HG03025 (cell line): ENCODE measurements around the gene APOL1.
"Not testable (repeated sequence)": the region's sequence is repeated elsewhere in the genome, so short reads cannot be mapped to it uniquely, and the experiment has no call there.

Experiments used
- ATAC-seq: cut with Tn5 transposase; IDR thresholded peaks from one replicate; pipeline ENCODE4 v1.9.1; 2021; ENCODE audit warnings: mild to moderate bottlenecking, moderate library complexity; ENCODE audit not compliant: unreplicated experiment, low FRiP score

The APOL1 gene

DNA sequence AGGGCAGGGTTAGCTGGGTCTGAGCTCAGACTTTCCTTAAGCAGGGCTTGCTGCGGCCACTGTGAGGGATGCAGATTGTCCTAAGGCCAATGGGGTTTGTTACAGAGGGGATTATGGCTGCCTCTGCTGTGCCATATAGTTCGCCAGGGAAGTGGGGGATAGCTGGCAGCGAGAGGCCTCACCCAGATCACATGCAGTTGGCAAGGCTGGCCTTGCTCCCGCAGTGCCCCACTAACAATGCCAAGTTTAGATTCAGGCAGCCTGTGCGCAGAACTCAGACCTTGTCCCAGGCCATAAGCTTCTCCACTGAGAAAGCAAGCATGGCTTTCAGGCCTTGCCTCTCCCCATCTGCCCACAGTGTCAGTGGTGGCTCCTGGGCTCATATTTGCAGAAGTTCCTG is 8.9 kb upstream of the APOL1 start:
- ATAC-seq = no peak

DNA sequence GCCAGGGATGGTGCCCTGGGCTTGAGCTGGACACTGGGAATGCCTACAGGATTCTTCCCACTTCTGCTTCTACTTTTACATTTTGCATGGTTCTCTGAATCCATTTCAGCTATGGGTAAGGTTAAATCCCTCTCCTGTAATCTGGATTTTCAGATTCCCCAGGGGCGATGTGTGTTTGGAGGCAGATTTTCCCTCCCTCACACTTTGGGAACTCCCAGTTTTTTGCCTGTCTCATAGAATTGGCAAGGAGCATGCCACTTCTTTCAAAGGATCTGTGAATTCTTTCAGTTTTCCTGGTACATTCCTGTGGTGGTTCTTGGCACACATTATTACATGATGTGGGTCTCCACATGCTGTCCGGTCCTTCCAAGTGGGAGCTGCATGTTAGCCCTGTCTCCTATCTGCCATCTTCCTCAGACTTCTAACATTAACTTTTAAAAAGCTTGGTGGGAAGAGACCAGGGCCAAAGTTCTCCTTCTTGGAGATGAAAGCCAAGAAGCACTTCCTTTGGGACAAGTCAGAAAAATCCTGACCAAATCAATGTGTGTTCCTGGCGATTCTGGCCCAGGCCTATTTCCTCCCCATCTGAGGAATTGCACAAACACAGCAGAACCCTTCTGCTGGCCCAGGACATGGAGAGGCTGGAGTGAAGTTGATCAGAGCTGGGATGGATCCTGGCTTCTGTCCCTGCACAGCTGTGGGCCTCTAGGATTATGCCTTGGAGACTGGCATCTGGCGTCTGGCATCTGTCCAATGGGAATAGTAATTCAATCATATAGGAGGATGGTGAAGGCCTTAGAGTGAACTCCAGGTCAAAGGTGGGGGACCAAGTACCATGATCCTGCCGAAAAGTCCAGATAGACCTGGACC is 8.2 kb upstream of the APOL1 start:
- no peak for ATAC-seq

DNA sequence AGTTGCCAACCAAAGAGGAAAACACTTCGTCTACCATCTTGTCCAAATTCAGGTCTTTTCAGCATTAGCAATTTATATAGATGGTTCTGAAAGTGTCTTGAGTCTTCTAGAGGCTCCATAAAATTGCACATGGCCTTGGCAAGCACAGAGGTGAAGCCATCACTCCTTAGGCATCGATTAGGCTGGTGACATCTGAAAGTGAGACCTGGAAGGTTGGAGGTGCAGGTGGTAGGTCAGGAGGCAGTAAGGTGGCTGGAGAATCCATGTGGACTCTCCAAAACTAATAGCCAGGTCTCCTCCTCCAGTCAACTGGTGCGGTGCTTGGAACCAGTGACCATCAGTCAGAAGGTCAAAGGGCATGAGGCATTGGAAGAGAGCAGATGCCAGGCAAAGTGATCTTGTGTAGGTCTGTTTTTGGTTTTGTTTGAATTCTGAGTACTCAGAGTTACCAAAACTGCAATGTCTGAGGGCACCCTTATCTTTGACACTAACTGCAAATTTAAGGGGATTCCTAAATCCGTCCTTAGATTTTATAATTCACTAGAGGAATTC is 7.1 kb upstream of the APOL1 start:
- ATAC-seq = no peak

DNA sequence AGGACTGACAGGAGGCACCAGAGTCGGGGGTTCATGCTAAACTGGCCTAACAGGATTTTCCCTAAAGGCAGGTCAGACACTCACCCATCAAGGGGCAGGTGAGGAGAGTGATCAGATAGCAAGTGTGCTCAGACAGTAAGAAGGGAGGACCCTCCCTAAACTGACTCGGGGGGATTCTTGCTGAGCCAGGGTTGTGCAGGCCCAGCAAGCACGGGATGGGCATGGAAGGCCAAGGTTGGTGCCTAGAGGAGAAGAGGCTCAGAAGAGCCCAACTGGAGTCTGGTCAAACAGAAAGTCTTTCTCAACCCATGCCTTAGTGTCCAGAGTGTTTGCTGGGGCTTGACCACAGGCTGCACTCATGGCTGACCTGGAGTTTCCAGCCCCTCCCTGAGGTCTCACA is 6.2 kb upstream of the APOL1 start:
- ATAC-seq = no peak

DNA sequence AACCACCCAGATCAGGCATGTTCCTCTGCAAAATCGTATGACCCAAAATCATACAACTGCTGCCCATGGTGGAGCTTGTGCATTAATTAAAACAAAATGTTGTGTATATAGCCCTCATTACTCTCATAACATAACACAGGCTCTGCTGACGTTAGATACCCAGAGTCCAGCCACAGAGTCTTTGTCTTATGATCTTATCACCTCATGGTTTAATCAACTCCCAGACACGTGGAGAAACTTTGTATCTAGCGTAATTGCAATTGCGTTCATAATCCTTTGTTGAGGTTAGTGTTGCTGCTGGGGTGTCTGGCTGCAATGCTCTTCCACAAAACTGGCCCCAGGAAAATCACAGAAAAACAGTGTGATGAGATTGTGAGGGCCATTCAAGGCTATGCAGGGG is 5.0 kb upstream of the APOL1 start:
- ATAC-seq = no peak

DNA sequence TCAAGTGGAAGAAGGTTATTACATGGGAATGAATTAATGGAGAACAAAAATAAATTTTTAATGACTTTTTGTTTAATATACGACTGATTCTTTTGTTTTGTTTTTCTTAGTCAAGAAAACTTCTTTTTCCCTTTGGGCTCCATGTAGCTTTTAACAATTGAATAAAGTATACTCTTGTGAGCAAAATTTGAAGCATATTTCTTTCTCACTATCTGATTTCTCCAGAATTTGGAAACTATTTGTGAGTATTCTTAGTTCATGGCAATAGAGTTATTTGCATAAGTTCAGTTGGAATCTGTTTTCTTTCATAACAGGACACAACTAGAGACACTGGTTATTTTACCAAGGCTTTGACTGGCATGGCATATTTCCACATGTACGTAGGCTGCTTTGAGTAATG is 3.8 kb upstream of the APOL1 start:
- no peak for ATAC-seq

DNA sequence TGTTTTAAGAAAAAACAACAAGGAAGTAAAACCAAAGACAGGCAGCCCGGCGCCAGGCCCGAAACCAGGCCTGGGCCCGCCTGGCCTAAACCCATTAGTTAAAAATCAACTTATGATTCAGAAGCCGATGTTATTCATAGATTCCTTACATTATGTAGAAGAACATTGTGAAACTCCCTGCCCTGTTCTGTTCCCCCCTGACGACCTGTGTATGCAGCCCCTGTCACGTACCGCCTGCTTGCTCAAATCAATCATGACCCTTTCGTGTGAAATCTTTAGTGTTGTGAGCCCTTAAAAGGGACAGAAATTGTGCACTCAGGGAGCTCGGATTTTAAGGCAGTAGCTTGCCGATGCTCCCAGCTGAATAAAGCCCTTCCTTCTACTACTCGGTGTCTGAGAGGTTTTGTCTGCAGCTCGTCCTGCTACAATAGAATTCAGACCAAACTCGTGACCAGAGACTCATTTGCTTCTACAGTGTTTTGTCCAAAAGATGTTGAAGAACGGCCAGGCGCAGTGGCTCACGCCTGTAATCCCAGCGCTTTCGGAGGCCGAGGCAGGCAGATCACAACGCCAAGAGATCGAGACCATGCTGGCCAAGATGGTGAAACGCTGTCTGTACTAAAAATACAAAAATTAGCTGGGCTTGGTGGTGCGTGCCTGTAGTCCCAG is 2.5 kb upstream of the APOL1 start:
- not testable (repeated sequence) for ATAC-seq

DNA sequence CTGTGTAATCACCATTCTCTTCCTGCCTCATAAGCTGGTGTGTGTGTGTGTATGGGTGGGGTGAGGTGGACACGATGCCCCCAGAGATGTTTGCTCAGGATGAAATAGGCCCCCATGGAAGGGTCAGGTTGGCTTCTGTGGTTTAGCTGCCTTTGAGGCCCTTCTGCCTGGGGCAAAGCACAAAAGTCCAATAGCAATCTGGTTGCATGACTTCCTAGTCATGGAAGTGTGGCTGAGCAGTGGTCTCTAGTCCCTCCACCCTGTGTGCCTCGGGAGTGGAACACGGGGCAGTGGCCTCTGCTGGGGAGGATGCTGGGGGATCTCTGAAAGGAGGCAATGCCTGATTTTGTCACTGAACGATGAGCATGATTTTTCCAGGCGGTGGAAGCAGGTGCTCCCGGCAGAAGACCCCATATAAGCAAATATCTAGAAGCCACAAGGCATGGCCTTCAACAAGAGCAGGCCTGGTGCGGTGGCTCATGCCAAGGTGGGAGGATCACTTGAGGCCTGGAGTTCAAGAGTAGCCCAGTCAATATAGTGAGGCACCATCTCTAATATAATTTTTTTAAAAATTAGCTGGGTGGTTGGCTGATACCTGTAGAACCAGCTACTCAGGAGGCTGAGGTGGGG is 839 bp upstream of the APOL1 start:
- ATAC-seq = not testable (repeated sequence)

DNA sequence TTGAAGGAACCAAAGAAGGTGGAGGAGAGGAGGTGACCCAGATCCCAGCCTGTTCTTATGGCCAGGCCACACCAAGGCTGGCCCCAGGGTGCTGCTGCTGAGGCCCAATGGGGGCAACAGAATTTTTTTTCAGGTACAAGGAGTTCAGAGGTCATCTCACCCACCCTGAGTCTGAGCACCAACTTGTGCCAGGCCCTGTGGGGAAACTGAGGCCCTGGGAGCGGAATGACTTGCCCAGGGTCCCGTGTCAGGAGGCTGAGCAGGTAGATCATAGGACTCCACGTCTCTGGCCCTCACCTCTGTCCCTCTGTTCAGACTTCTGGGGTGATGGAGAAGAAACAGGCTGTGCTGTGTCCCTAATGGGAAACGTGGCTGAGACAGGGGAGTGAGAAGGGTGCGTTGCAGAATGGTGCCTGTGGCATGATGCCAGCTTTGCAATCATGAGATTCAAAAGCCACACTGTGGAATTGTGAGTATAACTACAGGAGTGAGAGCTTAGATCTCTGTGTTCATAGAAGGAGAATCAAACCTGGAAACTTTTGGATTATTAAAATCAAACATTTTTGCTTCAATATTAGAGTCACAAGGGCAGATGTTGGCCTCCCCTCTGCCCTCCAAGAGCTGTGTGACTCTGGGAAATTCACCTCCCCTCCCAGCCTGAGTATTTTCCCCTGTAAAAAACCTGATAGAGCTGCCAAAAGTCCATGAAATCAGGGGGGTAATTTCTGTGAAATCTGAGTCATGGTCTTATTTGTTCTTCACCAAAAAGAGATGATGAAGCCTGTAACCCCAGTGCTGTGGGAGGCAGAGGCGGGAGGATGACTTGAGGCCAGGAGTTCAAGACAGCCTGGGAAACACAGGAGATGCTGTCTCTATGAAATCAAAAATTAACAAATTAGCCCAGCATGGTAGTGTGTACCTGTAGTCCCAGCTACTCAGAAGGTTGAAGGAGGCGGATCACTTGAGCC is 874 bp downstream of the APOL1 start:
- ATAC-seq = no peak

DNA sequence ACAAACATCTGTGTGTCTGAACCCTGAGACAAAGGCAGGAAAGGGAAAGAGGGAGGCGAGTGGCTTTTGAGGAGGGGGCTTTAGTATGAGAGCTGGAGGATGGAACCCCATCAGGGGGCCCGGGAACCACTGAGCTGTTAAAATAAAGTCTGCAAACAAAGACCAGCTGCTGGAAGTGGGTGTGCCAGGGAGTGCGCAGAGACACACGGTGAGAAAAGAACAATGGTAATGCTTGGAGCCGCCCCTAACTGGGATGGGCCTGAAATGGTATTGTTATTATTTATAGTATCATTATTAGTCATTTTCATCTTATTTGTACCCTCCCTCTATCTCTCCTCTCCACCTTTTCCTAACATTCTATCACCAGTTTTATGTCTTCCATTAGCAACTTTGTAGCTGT is 2.6 kb downstream of the APOL1 start:
- ATAC-seq = not testable (repeated sequence)

DNA sequence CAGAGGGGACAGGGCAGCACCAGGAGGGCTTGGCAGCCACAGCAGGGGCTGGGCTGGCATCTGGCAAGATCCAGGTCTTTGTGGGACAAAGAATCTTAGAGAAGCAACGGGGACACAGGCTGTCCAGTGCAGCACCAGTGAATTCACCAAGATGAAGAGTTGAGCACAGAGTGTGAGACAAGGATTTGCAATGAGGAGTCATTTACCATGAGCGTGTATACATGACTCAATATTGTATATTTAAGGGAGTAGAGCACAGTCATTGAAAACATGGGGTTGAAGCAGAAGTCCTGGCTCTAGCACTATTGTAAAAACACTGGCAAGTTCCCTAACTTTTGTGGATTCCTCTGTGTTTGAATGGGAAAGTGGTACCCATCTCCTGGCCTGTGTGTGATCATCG is 3.5 kb downstream of the APOL1 start:
- ATAC-seq = no peak

DNA sequence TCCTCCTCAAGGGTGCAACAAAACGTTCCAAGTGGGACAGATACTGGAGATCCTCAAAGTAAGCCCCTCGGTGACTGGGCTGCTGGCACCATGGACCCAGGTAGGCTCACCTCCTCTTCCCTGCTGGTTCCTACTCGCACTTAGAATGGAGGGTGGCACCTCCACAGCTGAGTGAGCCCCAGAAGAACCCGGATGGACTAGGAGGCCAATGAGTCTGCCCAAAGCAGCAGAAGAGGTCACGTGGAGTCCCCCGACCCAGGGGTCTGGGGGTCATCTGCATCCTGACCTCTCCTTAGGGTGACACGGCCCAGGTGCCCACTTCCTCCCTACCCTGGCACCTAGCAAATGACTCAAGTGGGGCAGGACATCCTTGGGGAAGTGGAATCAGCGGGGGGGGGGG is 4.4 kb downstream of the APOL1 start:
- ATAC-seq = no peak

DNA sequence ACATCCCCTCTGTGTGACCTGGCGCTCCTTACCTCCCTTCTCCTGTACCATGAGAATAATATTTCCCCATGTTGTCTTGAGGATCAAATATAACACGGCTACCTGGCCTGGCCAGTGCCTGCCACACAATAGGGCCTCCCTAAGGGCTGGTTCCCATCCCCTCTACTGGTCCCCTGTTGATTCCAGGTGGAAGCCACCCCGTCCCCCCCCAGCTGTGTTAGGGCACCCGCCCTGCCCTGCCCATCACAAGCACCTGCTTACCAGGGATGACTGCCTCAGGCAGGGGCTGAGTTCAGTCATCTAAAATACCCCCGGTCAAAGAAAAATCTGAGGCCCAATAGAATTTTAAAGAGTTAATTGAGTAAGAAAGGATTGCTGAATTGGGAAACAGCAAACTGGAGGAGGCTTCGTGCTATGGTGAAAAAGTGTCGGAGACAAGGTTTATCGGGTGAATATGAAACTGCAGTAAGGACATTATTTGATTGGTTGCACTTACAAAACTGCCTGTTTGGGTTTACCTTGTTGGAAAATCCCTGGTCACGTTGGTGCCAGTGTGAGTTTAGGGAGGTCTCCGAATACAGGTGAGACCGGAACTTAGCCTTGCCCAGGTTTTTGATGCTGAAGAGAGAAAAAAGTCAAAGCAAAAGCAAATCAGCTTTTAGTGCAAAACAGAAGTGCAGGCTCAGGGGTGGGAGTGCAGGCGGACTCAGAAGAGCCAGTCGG is 5.2 kb downstream of the APOL1 start:
- no peak for ATAC-seq

DNA sequence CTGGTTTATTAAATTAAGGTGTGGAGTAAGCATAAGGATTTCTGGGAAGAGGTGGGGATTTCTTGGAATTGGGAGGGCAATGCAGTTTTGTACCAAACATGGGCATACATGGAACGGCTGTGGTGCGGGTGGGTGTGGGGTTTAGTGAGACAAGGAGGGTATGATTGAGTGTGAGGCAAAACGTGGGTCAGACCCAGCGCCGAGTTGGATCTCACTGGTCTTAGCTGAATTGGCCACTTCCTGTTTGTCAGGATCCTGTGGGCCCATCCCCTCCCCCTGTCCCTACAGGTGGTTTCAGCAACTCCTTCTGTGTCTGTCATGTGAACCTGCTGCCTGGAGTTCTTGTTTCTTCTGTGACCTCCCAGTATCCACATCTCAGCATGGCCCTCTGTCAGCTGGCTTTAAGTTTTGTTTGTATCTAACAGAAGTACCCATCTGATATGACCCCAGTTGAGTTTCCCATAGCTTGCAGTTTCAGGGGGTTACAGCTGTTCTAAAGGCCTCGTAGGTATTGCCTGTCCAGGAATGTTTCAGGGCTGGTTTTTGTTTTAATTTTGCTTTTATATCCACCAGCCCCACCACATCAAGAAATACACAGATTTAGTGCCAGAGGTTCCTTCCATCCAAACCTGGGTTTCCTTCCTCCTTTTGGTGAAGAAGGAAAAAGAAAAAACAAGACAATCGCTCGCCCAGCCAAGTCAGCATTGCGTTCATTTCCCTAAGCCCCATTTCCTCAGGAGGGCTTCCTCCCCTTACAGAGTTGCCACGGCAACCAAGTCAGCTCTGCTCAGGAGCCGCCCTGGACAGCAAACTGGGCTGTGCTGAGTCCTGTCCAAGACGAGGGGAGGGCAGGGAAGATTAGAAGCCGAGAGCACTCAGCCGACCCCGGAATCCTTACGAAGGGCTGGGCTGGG is 6.0 kb downstream of the APOL1 start:
- no peak for ATAC-seq

DNA sequence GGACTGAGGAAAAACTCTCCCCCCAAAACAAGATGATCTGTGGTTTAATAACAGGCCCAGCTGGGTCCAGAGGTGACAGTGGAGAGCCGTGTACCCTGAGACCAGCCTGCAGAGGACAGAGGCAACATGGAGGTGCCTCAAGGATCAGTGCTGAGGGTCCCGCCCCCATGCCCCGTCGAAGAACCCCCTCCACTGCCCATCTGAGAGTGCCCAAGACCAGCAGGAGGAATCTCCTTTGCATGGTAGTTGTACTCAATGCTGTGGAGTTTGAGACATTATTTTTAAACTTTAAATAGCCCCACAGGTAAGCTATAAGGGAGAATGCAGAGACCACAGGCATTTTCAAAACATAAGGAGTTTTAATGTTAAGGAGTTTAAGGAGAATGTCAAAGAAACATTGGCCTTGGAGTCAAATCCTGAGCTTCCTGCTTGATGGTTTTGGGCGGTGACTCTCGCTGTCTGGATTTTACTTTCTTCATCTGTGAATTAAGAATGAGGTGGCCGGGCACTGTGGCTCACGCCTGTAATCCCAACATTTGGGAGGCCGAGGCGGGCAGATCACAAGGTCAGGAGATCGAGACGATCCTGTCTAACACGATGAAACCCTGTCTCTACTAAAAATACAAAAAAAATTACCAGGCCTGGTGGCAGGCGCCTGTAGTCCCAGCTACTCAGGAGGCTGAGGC is 6.8 kb downstream of the APOL1 start:
- no peak for ATAC-seq

DNA sequence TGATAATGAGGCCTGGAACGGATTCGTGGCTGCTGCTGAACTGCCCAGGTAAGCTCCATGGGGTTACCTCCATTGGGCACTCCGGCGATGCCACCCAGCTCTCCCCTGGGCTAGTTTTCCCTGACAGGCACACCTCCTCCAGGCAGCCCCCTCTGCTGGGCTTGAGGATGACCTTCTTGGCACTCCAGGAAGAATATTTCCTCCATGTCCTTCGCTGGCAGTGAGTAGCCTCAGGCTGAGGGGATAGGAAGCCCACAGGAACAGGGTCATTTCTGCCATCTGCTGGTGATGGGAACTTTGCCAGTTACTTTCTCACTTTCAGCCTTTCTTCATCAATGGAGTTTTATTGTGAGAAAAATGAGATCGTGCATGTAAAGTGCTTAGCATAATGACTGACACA is 8.7 kb downstream of the APOL1 start:
- not testable (repeated sequence) for ATAC-seq

DNA sequence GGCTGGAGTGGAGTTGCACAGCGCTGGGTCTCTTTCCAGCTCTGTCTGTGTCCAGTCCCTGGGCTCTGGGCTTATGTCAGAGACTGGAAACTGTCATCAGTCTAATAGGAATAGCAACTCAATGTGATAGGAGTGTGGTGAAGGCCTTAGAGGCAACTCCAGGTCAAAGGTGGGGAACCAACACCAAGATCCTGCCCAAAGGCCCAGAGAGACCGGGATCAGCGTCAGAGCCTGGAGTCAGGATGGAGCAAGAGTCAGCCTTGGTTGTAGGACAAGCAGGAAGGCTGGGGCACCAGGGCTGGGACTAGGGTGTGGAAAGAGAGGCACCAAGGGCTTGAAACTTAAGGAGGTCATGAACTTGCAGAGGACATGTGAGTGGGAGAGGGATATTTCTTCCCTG is 9.4 kb downstream of the APOL1 start:
- not testable (repeated sequence) for ATAC-seq

DNA sequence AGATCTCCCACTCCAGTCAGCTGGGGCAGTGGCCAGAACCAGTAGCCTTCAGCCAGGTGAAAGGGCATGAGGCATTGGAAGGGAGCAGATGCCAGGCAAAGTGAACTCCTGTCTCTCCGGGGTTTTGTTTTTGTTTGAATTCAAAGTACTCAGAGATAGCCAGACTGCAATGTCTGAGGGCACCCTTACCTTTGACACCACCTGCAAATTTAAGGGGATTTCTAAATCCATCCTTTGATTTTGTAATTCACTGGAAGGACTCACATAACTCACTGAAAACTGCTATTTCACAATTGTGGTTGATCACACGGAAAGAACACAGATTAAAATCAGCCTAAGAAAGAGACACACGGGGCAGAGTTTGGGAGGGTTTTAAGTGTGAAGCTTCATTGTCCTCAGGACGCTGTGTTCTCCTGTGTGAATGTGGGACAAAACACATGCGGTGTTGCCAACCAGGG is 10.3 kb downstream of the APOL1 start:
- ATAC-seq = not testable (repeated sequence)
